Measurements from ENCODE around the gene AMACR. TPM values are rescaled to one million over a fixed set of nuclear protein-coding genes. Genes with fewer than 3 reads are reported as not detected.
A peak's percentile ranks its signal among the peaks of the same experiment; 100 is the strongest.

The AMACR gene
- total and polyA plus RNA-seq, 2 of the 13 experiments (the other 11 are each of a cell fraction or from before 2014, with no cell fraction given), result 8.9 to 19.7 TPM

GRCh38 chr5:34038838-34039237 lies 31.0 kb upstream of the AMACR start:
- TF ChIP-seq CEBPB (IDR thresholded peaks at IDR 0.05; ENCODE audit: borderline replicate concordance, low read depth, low read length) (0 out of 2 replicates have a peak, but pooled peaks have one; percentile 20), ZNF674 (CRISPR knock-in tag; IDR thresholded peaks at IDR 0.05; ENCODE audit: low read depth) (no peak)
- BruUV-seq (replicated peaks), result no TSS peak
- Histone ChIP-seq H3K27ac (ENCODE audit: extremely low read length, insufficient read depth, low read length) (no peak overlapping the region), H3K4me1 (ENCODE audit: insufficient read depth, low read length) (peaks cover 61% of the 10 kb centered on the region), H3K4me3 (replicated peaks in 1 of 3; ENCODE audit: insufficient read depth in 1 of 3, low read depth in 2 of 3, low read length in 3 of 3) (no peak overlapping the region), H3K9ac (ENCODE audit: insufficient read depth, low read depth, low read length) (no peak overlapping the region), H3K79me2 (ENCODE audit: insufficient read depth, low read length) (no peaks in the 10 kb centered on the region), H2AFZ (ENCODE audit: low read length) (no peak overlapping the region), H4K20me1 (ENCODE audit: insufficient read depth, low read length) (no peaks in the 10 kb centered on the region), H3K36me3 (replicated peaks in 1 of 2; ENCODE audit: control insufficient read depth in 1 of 2, insufficient read depth in 2 of 2, low read length in 2 of 2) (no peaks in the 10 kb centered on the region), H3K9me3 (ENCODE audit: low read length) (no peaks in the 10 kb centered on the region), H3K27me3 (ENCODE audit: control insufficient read depth in 1 of 2, insufficient read depth in 2 of 2, low read length in 2 of 2) (no peaks in the 10 kb centered on the region), H3K4me2 (ENCODE audit: low read depth, low read length) (no peak overlapping the region)
- no peak for ATAC-seq
- ChIA-PET POLR2A (no interaction called here), CTCF (ENCODE audit: low intra/inter-chr PET ratio, low total read pairs) (no interaction called here)
- in situ Hi-C loops (cut with HindIII; ENCODE audit: extremely low pct_ligation_motif_present, low pct_unique_long_range_greater_than_20kb), result no loop called here
- 100% methylated on average over 4 of the region's 4 CpGs for WGBS (ENCODE audit: low lambda C conversion rate)
- no peak for DNase-seq (ENCODE audit: low spot score)
- intact Hi-C loops (cut with micrococcal nuclease; ENCODE audit: unreplicated experiment), result no loop called here
- FAIRE-seq, result no peak

DNA sequence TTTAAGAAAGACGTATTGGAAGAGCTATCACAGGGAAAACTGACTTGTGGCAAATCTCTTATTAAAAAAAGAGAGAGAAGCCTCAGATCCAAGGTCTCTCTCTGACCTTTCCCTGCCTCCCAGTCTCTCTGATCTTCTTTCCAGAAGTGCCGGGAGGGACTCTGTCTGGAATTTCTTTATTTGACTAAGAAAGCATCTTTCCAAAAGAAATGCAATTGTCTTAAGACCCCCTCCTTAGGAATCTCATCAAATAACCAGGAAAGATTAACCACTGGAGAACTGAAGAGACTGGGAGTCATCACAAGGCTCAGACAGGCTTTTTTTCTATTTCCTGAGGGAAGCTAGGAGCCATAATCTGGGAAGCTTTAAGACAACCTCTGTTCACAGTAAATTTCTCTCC lies 30.5 kb upstream of the AMACR start:
- POLR2A ChIA-PET, result no interaction called here
- TF ChIP-seq EP300 (IDR thresholded peaks at IDR 0.05; ENCODE audit: low read depth in 2 of 2, low read length in 2 of 2), result no peak
- TF ChIP-seq EP300 (CRISPR knock-in tag; IDR thresholded peaks at IDR 0.05; ENCODE audit: borderline replicate concordance), result no peak
- TF ChIP-seq, protein P1, sequence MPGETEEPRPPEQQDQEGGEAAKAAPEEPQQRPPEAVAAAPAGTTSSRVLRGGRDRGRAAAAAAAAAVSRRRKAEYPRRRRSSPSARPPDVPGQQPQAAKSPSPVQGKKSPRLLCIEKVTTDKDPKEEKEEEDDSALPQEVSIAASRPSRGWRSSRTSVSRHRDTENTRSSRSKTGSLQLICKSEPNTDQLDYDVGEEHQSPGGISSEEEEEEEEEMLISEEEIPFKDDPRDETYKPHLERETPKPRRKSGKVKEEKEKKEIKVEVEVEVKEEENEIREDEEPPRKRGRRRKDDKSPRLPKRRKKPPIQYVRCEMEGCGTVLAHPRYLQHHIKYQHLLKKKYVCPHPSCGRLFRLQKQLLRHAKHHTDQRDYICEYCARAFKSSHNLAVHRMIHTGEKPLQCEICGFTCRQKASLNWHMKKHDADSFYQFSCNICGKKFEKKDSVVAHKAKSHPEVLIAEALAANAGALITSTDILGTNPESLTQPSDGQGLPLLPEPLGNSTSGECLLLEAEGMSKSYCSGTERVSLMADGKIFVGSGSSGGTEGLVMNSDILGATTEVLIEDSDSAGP (CRISPR knock-in tag; IDR thresholded peaks at IDR 0.05; ENCODE audit: borderline replicate concordance), result no peak
- no peak for TF ChIP-seq PHF8 (CRISPR knock-in tag; IDR thresholded peaks at IDR 0.05)
- TF ChIP-seq SUZ12 (IDR thresholded peaks at IDR 0.05; ENCODE audit: low read depth, low read length), result no peak
- no peak for TF ChIP-seq NR1H2 (CRISPR knock-in tag; IDR thresholded peaks at IDR 0.05; ENCODE audit: borderline replicate concordance, low read depth)
- TF ChIP-seq HIVEP1 (CRISPR knock-in tag; IDR thresholded peaks at IDR 0.05), result no peak
- TF ChIP-seq FUBP1 (CRISPR knock-in tag; IDR thresholded peaks at IDR 0.05; ENCODE audit: borderline replicate concordance), result no peak
- TF ChIP-seq, protein P2, sequence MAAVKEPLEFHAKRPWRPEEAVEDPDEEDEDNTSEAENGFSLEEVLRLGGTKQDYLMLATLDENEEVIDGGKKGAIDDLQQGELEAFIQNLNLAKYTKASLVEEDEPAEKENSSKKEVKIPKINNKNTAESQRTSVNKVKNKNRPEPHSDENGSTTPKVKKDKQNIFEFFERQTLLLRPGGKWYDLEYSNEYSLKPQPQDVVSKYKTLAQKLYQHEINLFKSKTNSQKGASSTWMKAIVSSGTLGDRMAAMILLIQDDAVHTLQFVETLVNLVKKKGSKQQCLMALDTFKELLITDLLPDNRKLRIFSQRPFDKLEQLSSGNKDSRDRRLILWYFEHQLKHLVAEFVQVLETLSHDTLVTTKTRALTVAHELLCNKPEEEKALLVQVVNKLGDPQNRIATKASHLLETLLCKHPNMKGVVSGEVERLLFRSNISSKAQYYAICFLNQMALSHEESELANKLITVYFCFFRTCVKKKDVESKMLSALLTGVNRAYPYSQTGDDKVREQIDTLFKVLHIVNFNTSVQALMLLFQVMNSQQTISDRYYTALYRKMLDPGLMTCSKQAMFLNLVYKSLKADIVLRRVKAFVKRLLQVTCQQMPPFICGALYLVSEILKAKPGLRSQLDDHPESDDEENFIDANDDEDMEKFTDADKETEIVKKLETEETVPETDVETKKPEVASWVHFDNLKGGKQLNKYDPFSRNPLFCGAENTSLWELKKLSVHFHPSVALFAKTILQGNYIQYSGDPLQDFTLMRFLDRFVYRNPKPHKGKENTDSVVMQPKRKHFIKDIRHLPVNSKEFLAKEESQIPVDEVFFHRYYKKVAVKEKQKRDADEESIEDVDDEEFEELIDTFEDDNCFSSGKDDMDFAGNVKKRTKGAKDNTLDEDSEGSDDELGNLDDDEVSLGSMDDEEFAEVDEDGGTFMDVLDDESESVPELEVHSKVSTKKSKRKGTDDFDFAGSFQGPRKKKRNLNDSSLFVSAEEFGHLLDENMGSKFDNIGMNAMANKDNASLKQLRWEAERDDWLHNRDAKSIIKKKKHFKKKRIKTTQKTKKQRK (IDR thresholded peaks at IDR 0.05; ENCODE audit: low read length), result no peak
- no peak for TF ChIP-seq ZNF101 (CRISPR knock-in tag; IDR thresholded peaks at IDR 0.05; ENCODE audit: borderline replicate concordance, low read depth)

More for the DNA sequence above, 30.5 kb upstream of the AMACR start:
- no peaks in the 10 kb centered on the region for H3K27me3 ChIP-seq (ENCODE audit: control insufficient read depth in 1 of 2, insufficient read depth in 2 of 2, low read length in 2 of 2)
- WGBS (ENCODE audit: low lambda C conversion rate), result 94% methylated on average over 2 of the region's 2 CpGs
- H3K4me1 ChIP-seq (ENCODE audit: insufficient read depth, low read length), result peaks cover 66% of the 10 kb centered on the region
- H3K79me2 ChIP-seq (ENCODE audit: insufficient read depth, low read length), result no peaks in the 10 kb centered on the region
- BruUV-seq (replicated peaks), result no TSS peak
- H3K27ac ChIP-seq (ENCODE audit: extremely low read length, insufficient read depth, low read length), result no peak overlapping the region
- no peaks in the 10 kb centered on the region for H3K36me3 ChIP-seq (replicated peaks in 1 of 2; ENCODE audit: control insufficient read depth in 1 of 2, insufficient read depth in 2 of 2, low read length in 2 of 2)
- H4K20me1 ChIP-seq (ENCODE audit: insufficient read depth, low read length), result no peaks in the 10 kb centered on the region
- CTCF ChIA-PET (ENCODE audit: low intra/inter-chr PET ratio, low total read pairs), result no interaction called here
- DNase-seq (ENCODE audit: low spot score) (no peak), FAIRE-seq (no peak), ATAC-seq (no peak)
- no peak overlapping the region for H3K4me3 ChIP-seq (replicated peaks in 1 of 3; ENCODE audit: insufficient read depth in 1 of 3, low read depth in 2 of 3, low read length in 3 of 3)
- no peaks in the 10 kb centered on the region for H3K9me3 ChIP-seq (ENCODE audit: low read length)
- no peak overlapping the region for H3K9ac ChIP-seq (ENCODE audit: insufficient read depth, low read depth, low read length)
- H3K4me2 ChIP-seq (ENCODE audit: low read depth, low read length), result no peak overlapping the region
- in situ Hi-C loops (cut with HindIII; ENCODE audit: extremely low pct_ligation_motif_present, low pct_unique_long_range_greater_than_20kb) (no loop called here), intact Hi-C loops (cut with micrococcal nuclease; ENCODE audit: unreplicated experiment) (no loop called here)
- no peak overlapping the region for H2AFZ ChIP-seq (ENCODE audit: low read length)
